HepG2 (cell line): ENCODE data around the gene VEGFB. TPM values are rescaled to one million over a fixed set of nuclear protein-coding genes. Genes with fewer than 3 reads are reported as not detected.

Experiments used
- ATF7-NPFF ChIP-seq: sonication (generic); formaldehyde crosslinking; IDR thresholded peaks from 2 replicates; pipeline ENCODE4 v1.8.1; 2023; ENCODE audit warnings: mild to moderate bottlenecking, low read depth, missing genetic modification reagents, moderate library complexity
- CBFB ChIP-seq: sonication (generic); formaldehyde crosslinking; IDR thresholded peaks from 2 replicates; pipeline ENCODE4 v1.4.0; 2020; ENCODE audit warnings: missing genetic modification reagents
- CREB1 ChIP-seq, 2 experiments: fragments of 450-650 bp in 1 of 2; IDR thresholded peaks; 2 replicates each; pipeline ENCODE4 v1.6.1; 2016 to 2017; ENCODE audit warnings: control low read depth in 1 of 2, mild to moderate bottlenecking in 1 of 2, missing compliant biosample characterization in 1 of 2, missing genetic modification characterization in 1 of 2
- HNRNPLL ChIP-seq: fragments of 200-400 bp; formaldehyde crosslinking; IDR thresholded peaks from 2 replicates; pipeline ENCODE4 v1.6.1; 2017; ENCODE audit warnings: mild to moderate bottlenecking, low read depth, low read length; ENCODE audit not compliant: poor library complexity, severe bottlenecking
- MLLT10 ChIP-seq: sonication (generic); formaldehyde crosslinking; IDR thresholded peaks from 2 replicates; pipeline ENCODE4 v1.4.0; 2020; ENCODE audit warnings: missing genetic modification reagents
- PITX1 ChIP-seq: sonication (generic); formaldehyde crosslinking; IDR thresholded peaks from 2 replicates; pipeline ENCODE4 v1.5.1; 2020; ENCODE audit warnings: mild to moderate bottlenecking, missing genetic modification reagents
- SOX6 ChIP-seq, 2 experiments: fragments of 450-650 bp in 1 of 2; sonication (generic) in 1 of 2; formaldehyde crosslinking in 1 of 2; IDR thresholded peaks; 2 replicates each; pipeline versions ENCODE4 v1.4.0 to v1.6.1; 2017 to 2020; ENCODE audit warnings: antibody characterized with exemption in 1 of 2, mild to moderate bottlenecking in 1 of 2, missing genetic modification reagents in 1 of 2
- ZFP36 ChIP-seq: fragments of 150-350 bp; IDR thresholded peaks from 2 replicates; pipeline ENCODE4 v1.6.1; 2018; ENCODE audit warnings: borderline replicate concordance, low read length, low read depth; ENCODE audit not compliant: partially characterized antibody
- ZNF329 ChIP-seq: sonication (generic); formaldehyde crosslinking; IDR thresholded peaks from 2 replicates; pipeline ENCODE4 v1.9.0; 2021; ENCODE audit warnings: low read depth, mild to moderate bottlenecking, missing genetic modification reagents
- ZNF773 ChIP-seq: sonication (generic); formaldehyde crosslinking; IDR thresholded peaks from 2 replicates; pipeline ENCODE4 v1.4.0; 2020; ENCODE audit warnings: missing genetic modification reagents, borderline replicate concordance
- polyA plus RNA-seq, 8 experiments: library from polyadenylated mRNA; depleted of rRNA in 3 of 8; stranded (reverse) in 7 of 8; unstranded in 1 of 8; fragments of >200 nt; fragmentation: Illumina TruSeq in 4 of 8; extraction: Trizol in 4 of 8; gene quantifications; 2 replicates each; pipeline versions ENCODE4 v1.2.1 to v1.2.3, GENCODE V29; 2011 to 2016; ENCODE audit warnings: low read depth in 4 of 8, missing spikeins in 1 of 8, mixed read lengths in 1 of 8; ENCODE audit not compliant: insufficient read depth in 1 of 8
- total RNA-seq, 5 experiments: library from RNA; depleted of rRNA; stranded (reverse); fragments of >200 nt; fragmentation: Illumina TruSeq; extraction: Trizol; gene quantifications; 2 replicates each; pipeline ENCODE4 v1.2.3, GENCODE V29; 2016; ENCODE audit warnings: low read depth in 1 of 5
- TF ChIP-seq, protein P1 (sequence below): IDR thresholded peaks from 2 replicates; pipeline ENCODE4 v1.6.1; 2012; ENCODE audit warnings: inconsistent platforms
- TF ChIP-seq, protein P2 (sequence below), 2 experiments: sonication (generic) in 1 of 2; formaldehyde crosslinking in 1 of 2; IDR thresholded peaks; 2 replicates each; pipeline versions ENCODE4 v1.4.0 to v1.6.1; 2018 to 2020; ENCODE audit warnings: missing genetic modification reagents in 2 of 2, borderline replicate concordance in 1 of 2, low read depth in 1 of 2, mild to moderate bottlenecking in 1 of 2, missing biosample characterization in 1 of 2
- TF ChIP-seq, protein P3 (sequence below): sonication (generic); formaldehyde crosslinking; IDR thresholded peaks from 2 replicates; pipeline ENCODE4 v1.4.0; 2020; ENCODE audit warnings: low read depth, mild to moderate bottlenecking, missing genetic modification reagents
- TF ChIP-seq, protein P4 (sequence below): sonication (generic); formaldehyde crosslinking; IDR thresholded peaks from 2 replicates; pipeline ENCODE4 v1.5.1; 2020; ENCODE audit warnings: mild to moderate bottlenecking, moderate library complexity, missing genetic modification reagents
- TF ChIP-seq, protein P5 (sequence below): sonication (generic); formaldehyde crosslinking; IDR thresholded peaks from 2 replicates; pipeline ENCODE4 v1.5.0; 2020; ENCODE audit warnings: missing genetic modification reagents
- TF ChIP-seq, protein P6 (sequence below): sonication (generic); formaldehyde crosslinking; IDR thresholded peaks from 2 replicates; pipeline ENCODE4 v1.4.0; 2020; ENCODE audit warnings: mild to moderate bottlenecking, missing genetic modification reagents

VEGFB gene
- total and polyA plus RNA-seq, 2 of the 13 experiments (the other 11 are each of a cell fraction or from before 2014, with no cell fraction given) = 9.0 to 11.3 TPM

DNA sequence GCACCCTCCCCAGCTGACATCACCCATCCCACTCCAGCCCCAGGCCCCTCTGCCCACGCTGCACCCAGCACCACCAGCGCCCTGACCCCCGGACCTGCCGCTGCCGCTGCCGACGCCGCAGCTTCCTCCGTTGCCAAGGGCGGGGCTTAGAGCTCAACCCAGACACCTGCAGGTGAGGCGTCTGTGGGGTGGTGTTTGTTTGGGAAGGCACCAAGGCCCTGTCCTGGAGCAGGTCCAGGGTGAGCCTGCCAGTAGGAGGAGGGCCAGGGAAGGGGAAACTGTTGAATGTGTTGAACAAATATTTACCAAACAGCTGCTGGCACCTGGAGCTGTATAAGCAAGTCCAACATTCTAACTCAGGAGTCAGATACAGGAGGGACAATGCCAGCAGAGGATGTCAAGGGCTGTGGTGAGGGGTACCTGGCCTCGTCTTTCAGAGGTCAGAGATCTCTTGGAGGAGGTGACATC lies 3.1 kb downstream of the VEGFB start (continued):
- TF ChIP-seq PITX1 (CRISPR knock-in tag) (peak; percentile 79; the same call in 1 of the 2 replicates), MLLT10 (CRISPR knock-in tag) (no peak), ZNF773 (no peak), ZFP36 (no peak), ATF7-NPFF (no peak), ZNF329 (CRISPR knock-in tag) (peak; percentile 45; the same call in 1 of the 2 replicates), HNRNPLL (peak; percentile 16), SOX6 (IDR thresholded peaks at IDR 0.05) (no peak), SOX6 (CRISPR knock-in tag; IDR thresholded peaks at IDR 0.05) (peak; percentile 80), CREB1 (IDR thresholded peaks at IDR 0.05) (no peak), CREB1 (CRISPR knock-in tag; IDR thresholded peaks at IDR 0.05) (no peak), CBFB (CRISPR knock-in tag) (no peak)
- TF ChIP-seq, protein P1, sequence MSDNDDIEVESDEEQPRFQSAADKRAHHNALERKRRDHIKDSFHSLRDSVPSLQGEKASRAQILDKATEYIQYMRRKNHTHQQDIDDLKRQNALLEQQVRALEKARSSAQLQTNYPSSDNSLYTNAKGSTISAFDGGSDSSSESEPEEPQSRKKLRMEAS = peak; percentile 65
- TF ChIP-seq, protein P2, sequence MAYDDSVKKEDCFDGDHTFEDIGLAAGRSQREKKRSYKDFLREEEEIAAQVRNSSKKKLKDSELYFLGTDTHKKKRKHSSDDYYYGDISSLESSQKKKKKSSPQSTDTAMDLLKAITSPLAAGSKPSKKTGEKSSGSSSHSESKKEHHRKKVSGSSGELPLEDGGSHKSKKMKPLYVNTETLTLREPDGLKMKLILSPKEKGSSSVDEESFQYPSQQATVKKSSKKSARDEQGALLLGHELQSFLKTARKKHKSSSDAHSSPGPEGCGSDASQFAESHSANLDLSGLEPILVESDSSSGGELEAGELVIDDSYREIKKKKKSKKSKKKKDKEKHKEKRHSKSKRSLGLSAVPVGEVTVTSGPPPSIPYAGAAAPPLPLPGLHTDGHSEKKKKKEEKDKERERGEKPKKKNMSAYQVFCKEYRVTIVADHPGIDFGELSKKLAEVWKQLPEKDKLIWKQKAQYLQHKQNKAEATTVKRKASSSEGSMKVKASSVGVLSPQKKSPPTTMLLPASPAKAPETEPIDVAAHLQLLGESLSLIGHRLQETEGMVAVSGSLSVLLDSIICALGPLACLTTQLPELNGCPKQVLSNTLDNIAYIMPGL (CRISPR knock-in tag; IDR thresholded peaks at IDR 0.05; ENCODE audit: borderline replicate concordance in 1 of 2, low read depth in 1 of 2) = peak; percentile 23 to 41; a peak in 1 of 4 replicates
- TF ChIP-seq, protein P3, sequence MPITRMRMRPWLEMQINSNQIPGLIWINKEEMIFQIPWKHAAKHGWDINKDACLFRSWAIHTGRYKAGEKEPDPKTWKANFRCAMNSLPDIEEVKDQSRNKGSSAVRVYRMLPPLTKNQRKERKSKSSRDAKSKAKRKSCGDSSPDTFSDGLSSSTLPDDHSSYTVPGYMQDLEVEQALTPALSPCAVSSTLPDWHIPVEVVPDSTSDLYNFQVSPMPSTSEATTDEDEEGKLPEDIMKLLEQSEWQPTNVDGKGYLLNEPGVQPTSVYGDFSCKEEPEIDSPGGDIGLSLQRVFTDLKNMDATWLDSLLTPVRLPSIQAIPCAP = no peak
- TF ChIP-seq, protein P4, sequence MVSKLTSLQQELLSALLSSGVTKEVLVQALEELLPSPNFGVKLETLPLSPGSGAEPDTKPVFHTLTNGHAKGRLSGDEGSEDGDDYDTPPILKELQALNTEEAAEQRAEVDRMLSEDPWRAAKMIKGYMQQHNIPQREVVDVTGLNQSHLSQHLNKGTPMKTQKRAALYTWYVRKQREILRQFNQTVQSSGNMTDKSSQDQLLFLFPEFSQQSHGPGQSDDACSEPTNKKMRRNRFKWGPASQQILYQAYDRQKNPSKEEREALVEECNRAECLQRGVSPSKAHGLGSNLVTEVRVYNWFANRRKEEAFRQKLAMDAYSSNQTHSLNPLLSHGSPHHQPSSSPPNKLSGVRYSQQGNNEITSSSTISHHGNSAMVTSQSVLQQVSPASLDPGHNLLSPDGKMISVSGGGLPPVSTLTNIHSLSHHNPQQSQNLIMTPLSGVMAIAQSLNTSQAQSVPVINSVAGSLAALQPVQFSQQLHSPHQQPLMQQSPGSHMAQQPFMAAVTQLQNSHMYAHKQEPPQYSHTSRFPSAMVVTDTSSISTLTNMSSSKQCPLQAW (CRISPR knock-in tag) = peak; percentile 87
- TF ChIP-seq, protein P5, sequence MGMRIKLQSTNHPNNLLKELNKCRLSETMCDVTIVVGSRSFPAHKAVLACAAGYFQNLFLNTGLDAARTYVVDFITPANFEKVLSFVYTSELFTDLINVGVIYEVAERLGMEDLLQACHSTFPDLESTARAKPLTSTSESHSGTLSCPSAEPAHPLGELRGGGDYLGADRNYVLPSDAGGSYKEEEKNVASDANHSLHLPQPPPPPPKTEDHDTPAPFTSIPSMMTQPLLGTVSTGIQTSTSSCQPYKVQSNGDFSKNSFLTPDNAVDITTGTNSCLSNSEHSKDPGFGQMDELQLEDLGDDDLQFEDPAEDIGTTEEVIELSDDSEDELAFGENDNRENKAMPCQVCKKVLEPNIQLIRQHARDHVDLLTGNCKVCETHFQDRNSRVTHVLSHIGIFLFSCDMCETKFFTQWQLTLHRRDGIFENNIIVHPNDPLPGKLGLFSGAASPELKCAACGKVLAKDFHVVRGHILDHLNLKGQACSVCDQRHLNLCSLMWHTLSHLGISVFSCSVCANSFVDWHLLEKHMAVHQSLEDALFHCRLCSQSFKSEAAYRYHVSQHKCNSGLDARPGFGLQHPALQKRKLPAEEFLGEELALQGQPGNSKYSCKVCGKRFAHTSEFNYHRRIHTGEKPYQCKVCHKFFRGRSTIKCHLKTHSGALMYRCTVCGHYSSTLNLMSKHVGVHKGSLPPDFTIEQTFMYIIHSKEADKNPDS (CRISPR knock-in tag) = no peak
- TF ChIP-seq, protein P6, sequence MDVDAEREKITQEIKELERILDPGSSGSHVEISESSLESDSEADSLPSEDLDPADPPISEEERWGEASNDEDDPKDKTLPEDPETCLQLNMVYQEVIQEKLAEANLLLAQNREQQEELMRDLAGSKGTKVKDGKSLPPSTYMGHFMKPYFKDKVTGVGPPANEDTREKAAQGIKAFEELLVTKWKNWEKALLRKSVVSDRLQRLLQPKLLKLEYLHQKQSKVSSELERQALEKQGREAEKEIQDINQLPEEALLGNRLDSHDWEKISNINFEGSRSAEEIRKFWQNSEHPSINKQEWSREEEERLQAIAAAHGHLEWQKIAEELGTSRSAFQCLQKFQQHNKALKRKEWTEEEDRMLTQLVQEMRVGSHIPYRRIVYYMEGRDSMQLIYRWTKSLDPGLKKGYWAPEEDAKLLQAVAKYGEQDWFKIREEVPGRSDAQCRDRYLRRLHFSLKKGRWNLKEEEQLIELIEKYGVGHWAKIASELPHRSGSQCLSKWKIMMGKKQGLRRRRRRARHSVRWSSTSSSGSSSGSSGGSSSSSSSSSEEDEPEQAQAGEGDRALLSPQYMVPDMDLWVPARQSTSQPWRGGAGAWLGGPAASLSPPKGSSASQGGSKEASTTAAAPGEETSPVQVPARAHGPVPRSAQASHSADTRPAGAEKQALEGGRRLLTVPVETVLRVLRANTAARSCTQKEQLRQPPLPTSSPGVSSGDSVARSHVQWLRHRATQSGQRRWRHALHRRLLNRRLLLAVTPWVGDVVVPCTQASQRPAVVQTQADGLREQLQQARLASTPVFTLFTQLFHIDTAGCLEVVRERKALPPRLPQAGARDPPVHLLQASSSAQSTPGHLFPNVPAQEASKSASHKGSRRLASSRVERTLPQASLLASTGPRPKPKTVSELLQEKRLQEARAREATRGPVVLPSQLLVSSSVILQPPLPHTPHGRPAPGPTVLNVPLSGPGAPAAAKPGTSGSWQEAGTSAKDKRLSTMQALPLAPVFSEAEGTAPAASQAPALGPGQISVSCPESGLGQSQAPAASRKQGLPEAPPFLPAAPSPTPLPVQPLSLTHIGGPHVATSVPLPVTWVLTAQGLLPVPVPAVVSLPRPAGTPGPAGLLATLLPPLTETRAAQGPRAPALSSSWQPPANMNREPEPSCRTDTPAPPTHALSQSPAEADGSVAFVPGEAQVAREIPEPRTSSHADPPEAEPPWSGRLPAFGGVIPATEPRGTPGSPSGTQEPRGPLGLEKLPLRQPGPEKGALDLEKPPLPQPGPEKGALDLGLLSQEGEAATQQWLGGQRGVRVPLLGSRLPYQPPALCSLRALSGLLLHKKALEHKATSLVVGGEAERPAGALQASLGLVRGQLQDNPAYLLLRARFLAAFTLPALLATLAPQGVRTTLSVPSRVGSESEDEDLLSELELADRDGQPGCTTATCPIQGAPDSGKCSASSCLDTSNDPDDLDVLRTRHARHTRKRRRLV (CRISPR knock-in tag) = no peak
